SU-DHL-6 (cell line): ENCODE results near the gene PRDM11.

Experiments used
- H2AFZ ChIP-seq: fragments of 200-600 bp; sonication (generic); 2 replicates; pipeline ENCODE4 v1.6.1; 2014; ENCODE audit warnings: low read depth, mild to moderate bottlenecking, moderate library complexity, mixed read lengths, antibody characterized with exemption, low read length; ENCODE audit not compliant: severe bottlenecking
- H3F3A ChIP-seq: fragments of 200-600 bp; shearing (Covaris generic); 2 replicates; pipeline ENCODE4 v1.6.0; 2016; ENCODE audit warnings: antibody characterized with exemption, mild to moderate bottlenecking; ENCODE audit not compliant: insufficient read depth
- H3K27ac ChIP-seq: fragments of 200-600 bp; sonication (generic); 2 replicates; pipeline ENCODE4 v1.5.1; 2016; ENCODE audit warnings: low read depth, mild to moderate bottlenecking, low read length, moderate library complexity, mixed read lengths
- H3K27me3 ChIP-seq: fragments of 200-600 bp; sonication (generic), shearing (Covaris generic); 2 replicates; pipeline ENCODE4 v1.6.0; 2014; ENCODE audit warnings: mild to moderate bottlenecking, low read length
- H3K36me3 ChIP-seq: fragments of 200-600 bp; sonication (generic); 2 replicates; pipeline ENCODE4 v1.6.1; 2014; ENCODE audit warnings: mild to moderate bottlenecking, low read length, mixed read lengths
- H3K4me2 ChIP-seq: fragments of 300-600, 200-600 bp; shearing (Covaris generic), sonication (generic); 2 replicates; pipeline ENCODE4 v1.6.0; 2014; ENCODE audit warnings: low read length, low read depth, mild to moderate bottlenecking; ENCODE audit not compliant: poor library complexity, severe bottlenecking
- H3K4me3 ChIP-seq: fragments of 200-600 bp; sonication (generic); 2 replicates; pipeline ENCODE4 v1.5.1; 2014; ENCODE audit warnings: antibody characterized with exemption, low read length, mild to moderate bottlenecking, mixed read lengths; ENCODE audit not compliant: insufficient read depth, poor library complexity, severe bottlenecking
- H3K79me2 ChIP-seq: fragments of 200-600 bp; sonication (generic); 2 replicates; pipeline ENCODE4 v1.6.1; 2014; ENCODE audit warnings: mild to moderate bottlenecking, low read length, moderate library complexity; ENCODE audit not compliant: insufficient read depth
- H3K9ac ChIP-seq: fragments of 200-600 bp; sonication (generic); 2 replicates; pipeline ENCODE4 v1.7.0; 2014; ENCODE audit warnings: mild to moderate bottlenecking, low read length
- H3K9me2 ChIP-seq: fragments of 200-600 bp; sonication (generic); replicated peaks from 2 replicates; pipeline ENCODE4 v1.6.1; 2014; ENCODE audit warnings: low read length; ENCODE audit not compliant: insufficient read depth
- H3K9me3 ChIP-seq: fragments of 200-600 bp; sonication (generic); 2 replicates; pipeline ENCODE4 v1.6.1; 2014; ENCODE audit warnings: low read length, mixed read lengths; ENCODE audit not compliant: insufficient read depth
- H4K20me1 ChIP-seq: fragments of 200-600 bp; sonication (generic); 2 replicates; pipeline ENCODE4 v1.6.1; 2014; ENCODE audit warnings: low read depth, mild to moderate bottlenecking, antibody characterized with exemption, low read length, moderate library complexity, mixed read lengths
- CTCF ChIP-seq: fragments of 200-600 bp; sonication (generic); IDR thresholded peaks from one replicate; pipeline ENCODE4 v1.5.1; 2017; ENCODE audit warnings: antibody characterized with exemption, mild to moderate bottlenecking, low read length, moderate library complexity; ENCODE audit not compliant: insufficient read depth, poor library complexity, severe bottlenecking
- EZH2phosphoT487 ChIP-seq: fragments of 200-600 bp; sonication (generic), shearing (Covaris generic); conservative IDR thresholded peaks from 2 replicates; pipeline ENCODE4 v1.6.1; 2018; ENCODE audit warnings: mild to moderate bottlenecking, antibody characterized with exemption, low read length, moderate library complexity, mixed read lengths

The PRDM11 gene

GRCh38 chr11:45147017-45147728 lies 734 bp downstream of the PRDM11 start:
- Histone ChIP-seq H3K9me2 (no peaks in the 10 kb centered on the region), H3K4me2 (peak overlapping the region; percentile 68), H3K79me2 (no peaks in the 10 kb centered on the region), H3F3A (no peaks in the 10 kb centered on the region), H3K27me3 (no peaks in the 10 kb centered on the region), H3K9me3 (no peaks in the 10 kb centered on the region), H2AFZ (peak overlapping the region; percentile 92), H3K27ac (no peak overlapping the region), H3K9ac (peak overlapping the region; percentile 61), H3K36me3 (no peaks in the 10 kb centered on the region), H4K20me1 (no peaks in the 10 kb centered on the region), H3K4me3 (peak overlapping the region; percentile 56)
- TF ChIP-seq EZH2phosphoT487 = no peak
- no peak for TF ChIP-seq CTCF

- Histone ChIP-seq H3F3A (no peaks in the 10 kb centered on the region), H3K79me2 (no peaks in the 10 kb centered on the region), H4K20me1 (no peaks in the 10 kb centered on the region), H3K9me2 (no peaks in the 10 kb centered on the region), H2AFZ (no peak overlapping the region), H3K27me3 (no peaks in the 10 kb centered on the region), H3K27ac (no peak overlapping the region), H3K36me3 (no peaks in the 10 kb centered on the region), H3K4me3 (peak overlapping the region; percentile 56), H3K4me2 (peak overlapping the region; percentile 68), H3K9ac (peak overlapping the region; percentile 61), H3K9me3 (no peaks in the 10 kb centered on the region)
- TF ChIP-seq EZH2phosphoT487 (no peak), CTCF (no peak)
Observed at GRCh38 chr11:45147891-45148675, 1.6 kb downstream of the PRDM11 start.

- Histone ChIP-seq H3K27ac (no peak overlapping the region), H2AFZ (no peak overlapping the region), H3K27me3 (no peaks in the 10 kb centered on the region), H3K79me2 (no peaks in the 10 kb centered on the region), H4K20me1 (no peaks in the 10 kb centered on the region), H3K4me2 (no peak overlapping the region), H3F3A (no peaks in the 10 kb centered on the region), H3K9me2 (no peaks in the 10 kb centered on the region), H3K36me3 (no peaks in the 10 kb centered on the region), H3K9me3 (no peaks in the 10 kb centered on the region), H3K4me3 (no peak overlapping the region), H3K9ac (no peak overlapping the region)
- TF ChIP-seq EZH2phosphoT487 = no peak
- no peak for TF ChIP-seq CTCF
Observed at GRCh38 chr11:45149483-45150056, 3.1 kb downstream of the PRDM11 start.
